ENCODE results near the gene FBXO28. TPM values are rescaled to one million over a fixed set of nuclear protein-coding genes. Genes with fewer than 3 reads are reported as not detected.

The FBXO28 gene
- total RNA-seq, 1 donor = 41.5 TPM

DNA sequence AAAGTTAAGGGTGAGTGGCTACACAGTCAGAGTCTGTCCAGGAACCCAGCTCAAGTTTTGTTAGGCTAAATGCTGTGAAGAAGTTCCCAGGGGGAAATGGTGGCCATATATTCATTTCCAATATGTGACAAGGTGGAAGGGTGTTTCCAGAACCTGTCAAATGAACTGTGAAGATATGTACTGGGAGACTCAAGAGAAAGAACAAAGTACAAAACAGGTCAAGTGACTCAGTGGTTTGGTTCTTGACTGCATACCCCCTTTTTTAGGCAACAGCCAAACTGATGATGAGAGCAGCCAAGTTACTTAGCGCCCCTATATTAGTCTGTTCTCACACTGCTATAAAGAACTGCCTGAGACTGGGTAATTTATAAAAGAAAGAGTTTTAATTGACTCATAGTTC, 18.6 kb upstream of the FBXO28 start:
- TF ChIP-seq, protein P1, sequence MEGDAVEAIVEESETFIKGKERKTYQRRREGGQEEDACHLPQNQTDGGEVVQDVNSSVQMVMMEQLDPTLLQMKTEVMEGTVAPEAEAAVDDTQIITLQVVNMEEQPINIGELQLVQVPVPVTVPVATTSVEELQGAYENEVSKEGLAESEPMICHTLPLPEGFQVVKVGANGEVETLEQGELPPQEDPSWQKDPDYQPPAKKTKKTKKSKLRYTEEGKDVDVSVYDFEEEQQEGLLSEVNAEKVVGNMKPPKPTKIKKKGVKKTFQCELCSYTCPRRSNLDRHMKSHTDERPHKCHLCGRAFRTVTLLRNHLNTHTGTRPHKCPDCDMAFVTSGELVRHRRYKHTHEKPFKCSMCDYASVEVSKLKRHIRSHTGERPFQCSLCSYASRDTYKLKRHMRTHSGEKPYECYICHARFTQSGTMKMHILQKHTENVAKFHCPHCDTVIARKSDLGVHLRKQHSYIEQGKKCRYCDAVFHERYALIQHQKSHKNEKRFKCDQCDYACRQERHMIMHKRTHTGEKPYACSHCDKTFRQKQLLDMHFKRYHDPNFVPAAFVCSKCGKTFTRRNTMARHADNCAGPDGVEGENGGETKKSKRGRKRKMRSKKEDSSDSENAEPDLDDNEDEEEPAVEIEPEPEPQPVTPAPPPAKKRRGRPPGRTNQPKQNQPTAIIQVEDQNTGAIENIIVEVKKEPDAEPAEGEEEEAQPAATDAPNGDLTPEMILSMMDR (IDR thresholded peaks at IDR 0.05; ENCODE audit: insufficient read depth, low read depth, low read length) = no peak
- H3K4me3 ChIP-seq (ENCODE audit: low read depth, low read length) = no peak overlapping the region
- no peak for DNase-seq (ENCODE audit: low read depth)

DNA sequence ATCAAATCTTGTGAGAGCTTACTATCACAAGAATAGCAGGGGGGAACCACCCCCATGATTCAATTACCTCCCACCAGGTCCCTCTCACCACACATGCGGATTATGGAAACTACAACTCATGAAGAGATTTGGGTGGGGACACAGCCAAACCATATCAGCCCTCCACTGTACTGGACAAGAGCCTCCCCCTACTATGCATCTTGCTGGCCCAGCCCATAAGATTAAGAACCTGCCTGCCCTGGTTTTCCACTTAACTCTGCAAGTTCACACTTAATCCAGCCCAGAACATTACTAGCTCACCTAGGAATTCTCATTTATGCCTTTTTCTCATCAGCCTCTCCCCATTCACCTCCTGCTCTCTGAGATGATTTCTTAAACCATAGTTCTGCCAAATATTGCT, 18.0 kb upstream of the FBXO28 start:
- TF ChIP-seq, protein P1 (IDR thresholded peaks at IDR 0.05; ENCODE audit: insufficient read depth, low read depth, low read length) = no peak

DNA sequence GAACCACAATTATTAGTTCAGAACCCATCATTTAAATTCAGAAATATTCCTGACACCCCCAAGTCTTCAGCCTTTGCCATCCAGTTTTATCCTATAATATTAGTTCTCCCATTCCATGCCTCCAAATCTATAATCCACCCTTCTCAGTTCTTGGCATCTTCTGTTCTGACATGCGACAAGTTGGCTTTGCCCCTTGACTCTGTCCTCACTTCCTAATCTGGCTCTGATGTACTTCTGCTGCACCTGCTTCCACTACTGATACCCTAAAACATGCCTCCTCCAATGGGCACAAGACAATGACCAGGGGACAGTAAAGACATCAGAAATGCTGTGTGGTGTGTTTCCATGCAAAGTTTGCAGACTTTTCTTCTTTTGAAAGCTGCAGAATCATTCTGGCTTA, 17.1 kb upstream of the FBXO28 start:
- TF ChIP-seq, protein P1 (IDR thresholded peaks at IDR 0.05; ENCODE audit: insufficient read depth, low read depth, low read length) = no peak
- DNase-seq (ENCODE audit: low read depth) = no peak
- H3K4me3 ChIP-seq (ENCODE audit: low read depth, low read length) = no peak overlapping the region

More for the DNA sequence above, 18.0 kb upstream of the FBXO28 start:
- no peak for DNase-seq (ENCODE audit: low read depth)
- no peak overlapping the region for H3K4me3 ChIP-seq (ENCODE audit: low read depth, low read length)

DNA sequence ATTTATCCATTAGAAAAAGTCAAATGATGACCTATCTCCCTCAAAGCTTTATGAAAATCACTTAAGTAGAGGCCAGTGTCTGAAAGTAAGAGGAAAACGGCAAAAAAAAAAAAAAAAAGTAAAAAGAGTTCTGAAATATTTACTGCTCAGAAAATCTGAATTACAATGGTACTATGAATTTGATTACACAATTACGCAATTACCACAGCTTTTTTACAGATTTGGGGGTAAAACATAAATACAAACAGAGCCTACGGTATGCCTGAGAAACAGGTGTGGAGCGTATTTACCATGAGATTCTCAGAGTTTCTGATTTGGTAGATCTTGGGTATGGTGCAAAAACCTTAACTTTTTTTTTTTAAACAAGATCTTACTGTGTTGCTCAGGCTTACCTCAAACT, 15.9 kb upstream of the FBXO28 start:
- H3K4me3 ChIP-seq (ENCODE audit: low read depth, low read length) = no peak overlapping the region
- TF ChIP-seq, protein P1 (IDR thresholded peaks at IDR 0.05; ENCODE audit: insufficient read depth, low read depth, low read length) = no peak

DNA sequence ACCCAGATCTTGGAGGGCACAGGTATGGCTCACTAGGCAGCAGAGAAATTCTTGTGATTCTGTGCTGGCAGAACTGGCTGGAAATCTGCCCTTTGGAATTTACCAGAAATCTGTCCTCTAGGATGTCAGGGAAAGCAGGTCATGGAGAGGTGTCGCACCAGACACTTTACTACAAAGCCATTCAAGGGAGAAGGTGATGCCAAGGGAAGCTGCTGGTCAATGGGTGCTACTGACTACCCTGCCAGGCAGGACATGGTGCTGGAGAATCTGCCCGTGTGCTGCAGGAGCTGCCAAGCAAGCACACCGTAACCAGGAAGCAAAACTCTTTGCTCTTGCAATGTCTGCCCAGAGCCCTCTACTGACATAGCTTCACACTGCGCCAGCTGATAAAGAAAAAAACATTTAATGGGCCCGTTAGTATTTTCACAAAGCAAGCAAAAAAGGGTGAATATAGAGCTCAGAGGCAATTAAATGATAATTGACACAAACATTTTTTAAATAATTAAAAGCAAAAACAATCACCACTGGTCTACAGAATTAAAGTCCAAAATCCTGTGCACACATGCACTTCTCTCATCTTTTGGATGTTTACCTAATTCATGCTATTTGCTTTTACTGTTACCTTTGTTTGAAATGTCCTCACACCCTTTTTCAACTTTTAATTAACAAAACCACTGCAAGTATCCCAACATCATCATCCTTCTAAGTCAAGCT, 7.2 kb upstream of the FBXO28 start:
- no peak overlapping the region for H3K4me3 ChIP-seq (ENCODE audit: low read depth, low read length)
- TF ChIP-seq, protein P1 (IDR thresholded peaks at IDR 0.05; ENCODE audit: insufficient read depth, low read depth, low read length) = peak; percentile 43
- DNase-seq (ENCODE audit: low read depth) = peak; percentile 19

More for the DNA sequence above, 15.9 kb upstream of the FBXO28 start:
- DNase-seq (ENCODE audit: low read depth) = no peak

DNA sequence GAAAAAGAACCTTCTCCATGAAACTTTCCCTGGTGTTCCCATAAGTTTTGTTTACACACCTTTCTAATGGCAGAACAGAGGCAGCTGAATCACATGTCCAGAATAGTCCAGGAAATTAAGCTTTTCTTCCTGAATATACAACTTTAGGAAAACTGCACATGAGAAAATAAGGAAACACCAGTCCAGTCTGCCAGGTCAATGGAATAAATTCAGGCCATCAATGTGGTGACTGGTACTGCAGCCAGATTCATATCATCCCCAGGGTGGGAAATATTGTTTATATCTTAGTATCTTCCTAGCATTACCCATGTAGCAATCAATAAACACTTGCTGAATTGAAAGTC, 6.7 kb upstream of the FBXO28 start:
- H3K4me3 ChIP-seq (ENCODE audit: low read depth, low read length) = no peak overlapping the region
- TF ChIP-seq, protein P1 (IDR thresholded peaks at IDR 0.05; ENCODE audit: insufficient read depth, low read depth, low read length) = no peak
- DNase-seq (ENCODE audit: low read depth) = no peak

DNA sequence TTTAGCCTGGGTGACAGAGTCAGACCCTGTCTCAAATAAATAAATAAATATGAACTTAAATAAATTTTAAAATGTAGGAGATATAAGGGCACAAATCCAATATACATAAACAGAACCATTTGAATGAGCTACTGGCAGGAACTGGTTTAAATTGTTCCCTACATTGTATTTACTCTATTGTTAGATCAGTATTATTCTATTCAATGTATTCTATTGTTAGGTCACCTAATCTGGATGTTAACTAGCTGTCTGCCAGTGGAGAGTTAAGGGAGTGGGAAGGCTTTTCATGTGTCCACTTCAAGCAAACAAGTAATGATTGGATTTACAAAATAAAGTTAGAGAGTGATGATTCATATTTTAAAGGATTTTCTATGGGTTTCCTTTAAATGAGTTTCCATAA, 4.9 kb upstream of the FBXO28 start:
- TF ChIP-seq, protein P1 (IDR thresholded peaks at IDR 0.05; ENCODE audit: insufficient read depth, low read depth, low read length) = no peak
- H3K4me3 ChIP-seq (ENCODE audit: low read depth, low read length) = no peak overlapping the region
- DNase-seq (ENCODE audit: low read depth) = no peak
